Heart left ventricle (tissue), 13 donors: ENCODE results near the gene DHRS3.

ENCODE experiments used
- POLR2A ChIP-seq, 2 donors: fragments of 450-650 bp; IDR thresholded peaks; one replicate each; pipeline ENCODE4 v1.6.1; 2017; ENCODE audit warnings: antibody characterized with exemption in 2 of 2, mild to moderate bottlenecking in 2 of 2, moderate library complexity in 2 of 2
- TF ChIP-seq, protein P1 (sequence below), 12 donors: fragments of 200-600 bp; sonication (generic) in 4 of 12; IDR thresholded peaks; one replicate each; pipeline versions ENCODE4 v1.5.0 to v1.8.0; 2018 to 2022; ENCODE audit warnings: antibody characterized with exemption in 12 of 12, mild to moderate bottlenecking in 5 of 12
- donor health status: ischemic (EF 13 %, LVEDD 7.1; RV severe dilation, severe dysfunction).
- donor health status: DM: no; HTN: yes; CAD: no.
- donor health status: DM: no; HTN: no; CAD: no.
- donor health status: ischemic (EF 25% LVEDD 6.9; RV normal size, moderate dysfunction).
- donor health status: ischemic (EF 25% LVEDD 5.7; RV mildly dilated, moderate dysfunction).
- donor health status: ischemic (EF 35%, LVEDD 5.7; RV mildly dilated, moderate dysfunction).
- donor health status: nonischemic (EF 11% LVEDD 7.7; RV severe dilation, severe dysfunction).
- donor health status: DM: yes; HTN: yes; CAD: no.
- donor health status: PGD.
- donor health status: ischemic (EF 29% LVEDD 5.4; RV normal size, mild dysfunction).
- donor health status: nonischemic (EF 23%, LVEDD 6.1; RV moderate dilation, normal function).

DNA sequence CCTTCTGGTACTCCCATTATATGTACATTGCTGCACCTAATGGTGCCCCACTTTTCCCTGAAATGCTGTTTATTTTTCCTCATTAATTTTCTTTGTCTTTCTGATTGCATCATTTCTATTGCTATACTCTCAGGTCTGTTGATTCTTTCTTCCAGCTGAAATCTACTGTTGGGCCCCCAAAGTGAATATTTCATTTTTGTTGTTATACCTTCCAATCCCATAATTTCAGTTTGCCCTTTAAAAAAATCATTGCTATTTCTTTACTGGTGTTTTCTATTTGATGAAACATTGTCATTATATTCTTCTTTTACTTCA lies 22.9 kb upstream of the DHRS3 start:
- TF ChIP-seq, protein P1, sequence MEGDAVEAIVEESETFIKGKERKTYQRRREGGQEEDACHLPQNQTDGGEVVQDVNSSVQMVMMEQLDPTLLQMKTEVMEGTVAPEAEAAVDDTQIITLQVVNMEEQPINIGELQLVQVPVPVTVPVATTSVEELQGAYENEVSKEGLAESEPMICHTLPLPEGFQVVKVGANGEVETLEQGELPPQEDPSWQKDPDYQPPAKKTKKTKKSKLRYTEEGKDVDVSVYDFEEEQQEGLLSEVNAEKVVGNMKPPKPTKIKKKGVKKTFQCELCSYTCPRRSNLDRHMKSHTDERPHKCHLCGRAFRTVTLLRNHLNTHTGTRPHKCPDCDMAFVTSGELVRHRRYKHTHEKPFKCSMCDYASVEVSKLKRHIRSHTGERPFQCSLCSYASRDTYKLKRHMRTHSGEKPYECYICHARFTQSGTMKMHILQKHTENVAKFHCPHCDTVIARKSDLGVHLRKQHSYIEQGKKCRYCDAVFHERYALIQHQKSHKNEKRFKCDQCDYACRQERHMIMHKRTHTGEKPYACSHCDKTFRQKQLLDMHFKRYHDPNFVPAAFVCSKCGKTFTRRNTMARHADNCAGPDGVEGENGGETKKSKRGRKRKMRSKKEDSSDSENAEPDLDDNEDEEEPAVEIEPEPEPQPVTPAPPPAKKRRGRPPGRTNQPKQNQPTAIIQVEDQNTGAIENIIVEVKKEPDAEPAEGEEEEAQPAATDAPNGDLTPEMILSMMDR (IDR thresholded peaks at IDR 0.05): no peak
- no peak for TF ChIP-seq POLR2A (IDR thresholded peaks at IDR 0.05)
